Activated T-cell treated with anti-CD3 and anti-CD28 coated beads, Interleukin-2, amount 50 U/mL, for 4 hours (primary cell): Measurements from ENCODE around the gene TFPI. TPM values are rescaled to one million over a fixed set of nuclear protein-coding genes. Genes with fewer than 3 reads are reported as not detected.

Experiments used
- ATAC-seq, 2 donors: fragments of 200-7000 bp; cut with Tn5 transposase; one replicate each; pipeline ENCODE4 v1.10.0; 2021
- DNase-seq: peaks from one replicate; pipeline ENCODE4 v3.0.0-alpha.2; 2020
- H3K27me3 Mint-ChIP-seq: one replicate; pipeline ENCODE4 v1.8.0; 2021; ENCODE audit warnings: low read depth, mixed read lengths
- H3K36me3 Mint-ChIP-seq: one replicate; pipeline ENCODE4 v1.8.0; 2022; ENCODE audit warnings: mixed read lengths; ENCODE audit not compliant: insufficient read depth
- H3K4me1 Mint-ChIP-seq: one replicate; pipeline ENCODE4 v1.8.0; 2021; ENCODE audit warnings: low read depth, mixed read lengths
- H3K4me3 Mint-ChIP-seq: one replicate; pipeline ENCODE4 v1.8.0; 2021; ENCODE audit warnings: mild to moderate bottlenecking, moderate library complexity, mixed read lengths
- H3K9me3 Mint-ChIP-seq: one replicate; pipeline ENCODE4 v1.8.0; 2021; ENCODE audit warnings: mixed read lengths
- total RNA-seq, 3 donors: library from RNA; stranded (reverse); gene quantifications; one replicate each; pipeline ENCODE4 v1.2.1, GENCODE V29; 2021

TFPI gene
- total RNA-seq, 3 donors from 2014 or later: 0.26 to 0.65 (median 0.56) TPM

GRCh38 chr2:187459256-187459655, 95.0 kb downstream of the TFPI start:
- Mint-ChIP-seq H3K27me3 (no peaks in the 10 kb centered on the region), H3K4me1 (no peaks in the 10 kb centered on the region), H3K4me3 (no peak overlapping the region), H3K9me3 (no peaks in the 10 kb centered on the region), H3K36me3 (no peaks in the 10 kb centered on the region)
- no peak for ATAC-seq
- DNase-seq: no peak

- H3K4me3 Mint-ChIP-seq: no peak overlapping the region
- H3K36me3 Mint-ChIP-seq: no peaks in the 10 kb centered on the region
- no peaks in the 10 kb centered on the region for H3K27me3 Mint-ChIP-seq
- DNase-seq (no peak), ATAC-seq (no peak)
- no peaks in the 10 kb centered on the region for H3K9me3 Mint-ChIP-seq
- H3K4me1 Mint-ChIP-seq: peaks cover 2% of the 10 kb centered on the region
These were observed 101.1 kb downstream of the TFPI start for GRCh38 chr2:187453078-187453641.

GRCh38 chr2:187451510-187451909, 102.7 kb downstream of the TFPI start:
- no peaks in the 10 kb centered on the region for H3K36me3 Mint-ChIP-seq
- H3K9me3 Mint-ChIP-seq: no peaks in the 10 kb centered on the region
- peaks cover 3% of the 10 kb centered on the region for H3K4me1 Mint-ChIP-seq
- DNase-seq (no peak), ATAC-seq (no peak)
- H3K27me3 Mint-ChIP-seq: no peaks in the 10 kb centered on the region
- no peak overlapping the region for H3K4me3 Mint-ChIP-seq

DNA sequence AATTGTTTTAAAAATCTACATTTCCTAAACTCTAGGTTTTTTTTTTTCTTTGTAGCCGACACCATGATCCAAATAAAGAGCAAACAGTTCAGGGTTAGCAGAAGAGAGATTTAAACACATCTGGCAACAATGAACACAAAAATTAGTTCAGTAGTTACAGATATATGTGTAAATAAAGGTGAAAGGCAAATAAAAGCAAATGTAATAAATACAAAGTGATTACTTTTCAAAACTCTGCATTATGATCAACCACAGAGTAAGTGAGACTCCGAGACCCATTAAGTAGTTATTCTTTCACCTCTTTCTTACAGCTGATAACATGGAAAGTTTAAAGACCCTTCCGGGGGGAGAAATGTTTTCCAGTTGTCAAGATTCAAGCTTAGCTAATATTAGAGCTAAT, 106.9 kb downstream of the TFPI start:
- Mint-ChIP-seq H3K27me3 (no peaks in the 10 kb centered on the region), H3K4me3 (no peak overlapping the region), H3K36me3 (no peaks in the 10 kb centered on the region), H3K4me1 (peaks cover 3% of the 10 kb centered on the region), H3K9me3 (no peaks in the 10 kb centered on the region)
- DNase-seq: no peak
- no peak for ATAC-seq

DNA sequence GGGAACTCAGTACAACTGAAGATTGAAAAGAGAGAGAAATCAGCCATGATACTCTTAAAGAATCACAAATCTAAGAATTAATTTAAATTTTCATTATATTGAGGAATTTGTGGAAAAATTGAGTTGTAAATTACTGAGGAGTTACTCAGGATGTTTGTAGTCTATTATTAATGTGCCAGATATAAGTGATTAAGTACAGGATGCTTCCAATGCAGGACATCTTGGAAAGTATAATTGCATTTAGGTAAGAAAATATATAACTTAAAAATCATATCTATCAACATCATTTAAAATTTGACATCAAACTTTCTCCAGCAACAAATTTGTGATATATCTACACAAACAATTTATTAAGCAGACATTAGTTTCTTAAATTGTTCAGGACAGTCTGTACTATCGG, 107.5 kb downstream of the TFPI start:
- Mint-ChIP-seq H3K4me3 (no peak overlapping the region), H3K4me1 (peaks cover 3% of the 10 kb centered on the region)

DNA sequence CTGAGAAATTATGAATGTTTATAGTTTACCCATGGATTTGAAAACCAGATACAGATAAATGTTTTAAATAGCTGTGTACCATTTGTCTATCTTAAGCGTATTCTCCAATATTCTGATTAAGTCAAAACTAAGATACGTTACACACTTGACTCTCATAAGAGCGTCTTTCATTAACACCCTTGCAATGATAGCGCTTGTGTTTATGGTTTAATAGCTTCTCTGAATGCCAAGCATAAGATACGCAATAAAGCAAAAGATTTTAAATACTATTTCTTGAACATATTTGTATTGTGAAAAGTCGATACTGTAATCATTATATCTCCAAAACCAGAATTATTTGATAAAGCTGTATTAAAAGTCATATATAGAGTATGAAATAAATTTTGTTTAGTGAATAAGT, 109.2 kb downstream of the TFPI start:
- H3K4me1 Mint-ChIP-seq: peaks cover 3% of the 10 kb centered on the region
- H3K4me3 Mint-ChIP-seq: no peak overlapping the region

More for the DNA sequence above, 107.5 kb downstream of the TFPI start:
- ATAC-seq: no peak
- H3K9me3 Mint-ChIP-seq: no peaks in the 10 kb centered on the region
- no peaks in the 10 kb centered on the region for H3K36me3 Mint-ChIP-seq
- no peak for DNase-seq
- no peaks in the 10 kb centered on the region for H3K27me3 Mint-ChIP-seq

GRCh38 chr2:187442778-187443177, 111.5 kb downstream of the TFPI start:
- Mint-ChIP-seq H3K36me3 (no peaks in the 10 kb centered on the region), H3K27me3 (no peaks in the 10 kb centered on the region), H3K9me3 (no peaks in the 10 kb centered on the region), H3K4me1 (no peaks in the 10 kb centered on the region), H3K4me3 (no peak overlapping the region)
- ATAC-seq (no peak), DNase-seq (no peak)

More for the DNA sequence above, 109.2 kb downstream of the TFPI start:
- ATAC-seq: no peak
- Mint-ChIP-seq H3K9me3 (no peaks in the 10 kb centered on the region), H3K36me3 (no peaks in the 10 kb centered on the region), H3K27me3 (no peaks in the 10 kb centered on the region)
- DNase-seq: no peak

GRCh38 chr2:187442378-187442777, 111.9 kb downstream of the TFPI start:
- Mint-ChIP-seq H3K4me3 (no peak overlapping the region), H3K27me3 (no peaks in the 10 kb centered on the region), H3K9me3 (no peaks in the 10 kb centered on the region), H3K36me3 (no peaks in the 10 kb centered on the region), H3K4me1 (no peaks in the 10 kb centered on the region)
- DNase-seq (no peak), ATAC-seq (no peak)

DNA sequence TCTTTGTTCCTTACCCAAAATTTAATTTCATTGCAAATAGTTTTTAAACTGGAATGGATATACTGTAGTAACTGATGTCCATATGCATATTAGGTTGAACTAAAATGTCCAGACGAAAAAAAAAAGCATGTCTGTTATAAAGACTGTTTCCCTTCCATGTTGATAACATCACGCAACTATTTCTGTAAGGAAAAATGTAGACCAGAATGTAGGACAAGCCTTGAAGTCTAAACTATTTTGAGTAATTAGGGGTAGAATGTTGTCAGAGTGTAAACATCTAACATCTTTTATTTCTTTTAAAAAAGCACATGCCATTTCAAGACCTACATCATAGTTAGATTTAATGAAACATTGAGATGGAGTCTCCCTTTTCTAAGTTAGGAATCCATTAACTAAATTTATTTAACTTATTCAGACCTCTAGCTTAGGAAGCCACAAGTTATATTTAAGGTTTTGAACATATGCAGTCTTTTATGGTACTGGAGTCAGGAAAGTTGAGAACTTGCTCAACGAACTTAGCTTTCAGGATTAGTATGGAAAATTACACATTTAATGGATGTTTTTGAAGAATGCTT, 114.0 kb downstream of the TFPI start:
- DNase-seq: no peak
- no peaks in the 10 kb centered on the region for H3K27me3 Mint-ChIP-seq
- no peak for ATAC-seq
- no peaks in the 10 kb centered on the region for H3K4me1 Mint-ChIP-seq
- H3K4me3 Mint-ChIP-seq: no peak overlapping the region
- no peaks in the 10 kb centered on the region for H3K9me3 Mint-ChIP-seq
- no peaks in the 10 kb centered on the region for H3K36me3 Mint-ChIP-seq

GRCh38 chr2:187438455-187438854, 115.8 kb downstream of the TFPI start:
- no peak for ATAC-seq
- Mint-ChIP-seq H3K27me3 (no peaks in the 10 kb centered on the region), H3K4me1 (no peaks in the 10 kb centered on the region), H3K4me3 (no peak overlapping the region), H3K9me3 (no peaks in the 10 kb centered on the region), H3K36me3 (no peaks in the 10 kb centered on the region)
- DNase-seq: no peak

DNA sequence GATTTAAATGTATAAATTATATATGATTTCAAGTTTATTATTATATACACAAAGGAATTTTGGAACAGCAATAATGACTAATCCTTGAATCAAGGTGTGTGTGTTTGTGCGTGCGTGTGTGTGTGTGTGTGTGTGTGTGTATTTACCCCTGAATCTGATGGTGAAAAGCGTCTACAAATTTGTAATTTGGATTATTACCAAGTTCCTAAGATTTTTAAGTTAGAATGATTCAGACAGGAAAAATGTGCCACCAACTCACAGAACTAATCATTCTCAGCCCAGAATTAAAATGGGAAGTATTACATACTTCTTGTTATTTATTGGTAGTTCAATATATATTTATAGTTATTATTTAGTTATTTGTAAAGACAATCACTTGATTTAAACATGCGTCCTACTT, 118.5 kb downstream of the TFPI start:
- no peak for DNase-seq
- H3K36me3 Mint-ChIP-seq: no peaks in the 10 kb centered on the region
- H3K9me3 Mint-ChIP-seq: no peaks in the 10 kb centered on the region
- H3K4me3 Mint-ChIP-seq: no peak overlapping the region
- H3K27me3 Mint-ChIP-seq: no peaks in the 10 kb centered on the region
- no peak for ATAC-seq
- no peaks in the 10 kb centered on the region for H3K4me1 Mint-ChIP-seq

GRCh38 chr2:187435078-187435477, 119.2 kb downstream of the TFPI start:
- H3K36me3 Mint-ChIP-seq: no peaks in the 10 kb centered on the region
- no peaks in the 10 kb centered on the region for H3K4me1 Mint-ChIP-seq
- H3K4me3 Mint-ChIP-seq: no peak overlapping the region
- no peaks in the 10 kb centered on the region for H3K27me3 Mint-ChIP-seq
- no peak for ATAC-seq
- no peak for DNase-seq
- no peaks in the 10 kb centered on the region for H3K9me3 Mint-ChIP-seq

GRCh38 chr2:187434342-187434785, 119.9 kb downstream of the TFPI start:
- ATAC-seq: no peak

DNA sequence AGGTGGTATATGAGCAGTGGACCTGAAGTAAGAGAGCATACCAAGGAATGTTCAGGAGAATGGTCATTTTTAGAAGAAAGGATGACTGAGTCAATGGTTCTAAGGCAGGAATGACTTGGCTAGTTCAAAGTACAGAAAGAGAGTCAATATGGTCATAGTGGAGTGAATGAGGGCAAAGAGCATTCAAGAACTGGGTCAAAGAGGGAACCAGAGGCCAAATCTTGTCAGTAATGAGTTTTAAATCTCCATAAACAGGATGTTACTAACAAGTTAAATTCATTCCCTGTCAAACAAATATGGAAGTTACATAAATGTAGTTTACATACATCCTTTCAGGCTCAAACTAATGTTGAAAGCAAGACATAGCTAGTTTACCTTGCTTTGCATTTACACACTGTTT, 122.3 kb downstream of the TFPI start:
- Mint-ChIP-seq H3K36me3 (no peaks in the 10 kb centered on the region), H3K27me3 (no peaks in the 10 kb centered on the region), H3K4me3 (no peak overlapping the region), H3K4me1 (no peaks in the 10 kb centered on the region), H3K9me3 (no peaks in the 10 kb centered on the region)
- ATAC-seq: no peak
- no peak for DNase-seq

More at GRCh38 chr2:187434342-187434785, 119.9 kb downstream of the TFPI start:
- DNase-seq: no peak
- H3K9me3 Mint-ChIP-seq: no peaks in the 10 kb centered on the region
- H3K4me1 Mint-ChIP-seq: no peaks in the 10 kb centered on the region
- H3K36me3 Mint-ChIP-seq: no peaks in the 10 kb centered on the region
- no peak overlapping the region for H3K4me3 Mint-ChIP-seq
- H3K27me3 Mint-ChIP-seq: no peaks in the 10 kb centered on the region

DNA sequence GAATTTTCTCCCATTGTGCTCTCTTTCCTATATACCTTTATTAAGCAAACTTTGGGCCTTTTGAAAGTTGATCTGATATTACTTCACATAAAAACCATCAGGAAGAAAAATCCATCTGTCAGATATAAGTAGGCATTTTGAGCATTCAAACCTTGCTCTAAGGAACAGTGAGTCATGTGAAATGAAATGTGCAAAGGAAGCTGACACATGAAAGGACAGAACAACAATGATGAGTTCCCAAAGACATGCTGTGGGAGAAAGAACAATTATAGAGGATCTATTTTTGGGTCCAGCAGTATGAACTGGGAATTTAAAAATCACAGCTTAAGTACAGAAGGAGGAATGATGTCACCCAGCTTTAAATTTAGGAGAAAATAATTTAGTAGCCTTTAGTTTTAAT, 124.2 kb downstream of the TFPI start:
- Mint-ChIP-seq H3K27me3 (no peaks in the 10 kb centered on the region), H3K9me3 (no peaks in the 10 kb centered on the region), H3K4me3 (no peak overlapping the region), H3K4me1 (no peaks in the 10 kb centered on the region), H3K36me3 (no peaks in the 10 kb centered on the region)
- DNase-seq (no peak), ATAC-seq (no peak)
